Dendritic cell treated with granulocyte-macrophage colony-stimulating factor and Interleukin-4, amounts not matched to agents 40 ng/mL and 50 ng/mL, for 4 days (primary cell): ENCODE data around the gene POLR2H.

Experiments used
- H3K27ac Mint-ChIP-seq: one replicate; pipeline ENCODE4 v1.8.0; 2022; ENCODE audit warnings: mild to moderate bottlenecking, mixed read lengths
- H3K27me3 Mint-ChIP-seq: one replicate; pipeline ENCODE4 v1.8.0; 2022; ENCODE audit warnings: mild to moderate bottlenecking, mixed read lengths
- H3K36me3 Mint-ChIP-seq: one replicate; pipeline ENCODE4 v1.8.0; 2022; ENCODE audit warnings: low read depth, mixed read lengths
- H3K4me1 Mint-ChIP-seq: one replicate; pipeline ENCODE4 v1.8.0; 2022; ENCODE audit warnings: low read depth, mixed read lengths
- H3K4me3 Mint-ChIP-seq: one replicate; pipeline ENCODE4 v1.8.0; 2022; ENCODE audit warnings: mild to moderate bottlenecking, moderate library complexity, mixed read lengths
- H3K9me3 Mint-ChIP-seq: one replicate; pipeline ENCODE4 v1.8.0; 2022; ENCODE audit warnings: mixed read lengths
- intact Hi-C: fragments of 100-400 bp; cut with micrococcal nuclease; formaldehyde crosslinking; loops from one replicate; pipeline ENCODE4 v1.15.0; 2022

Gene POLR2H

GRCh38 chr3:184388164-184388935 is 26.8 kb downstream of the POLR2H start:
- H3K4me3 Mint-ChIP-seq, result no peak overlapping the region
- intact Hi-C loops, result no loop called here
- H3K27ac Mint-ChIP-seq, result no peak overlapping the region
- H3K4me1 Mint-ChIP-seq, result peaks cover 11% of the 10 kb centered on the region
- no peaks in the 10 kb centered on the region for H3K36me3 Mint-ChIP-seq
- peaks cover 61% of the 10 kb centered on the region for H3K27me3 Mint-ChIP-seq
- no peaks in the 10 kb centered on the region for H3K9me3 Mint-ChIP-seq

- no peaks in the 10 kb centered on the region for H3K9me3 Mint-ChIP-seq
- no peaks in the 10 kb centered on the region for H3K36me3 Mint-ChIP-seq
- H3K27me3 Mint-ChIP-seq, result peaks cover 58% of the 10 kb centered on the region
- H3K27ac Mint-ChIP-seq, result no peak overlapping the region
- intact Hi-C loops, result no loop called here
- peaks cover 11% of the 10 kb centered on the region for H3K4me1 Mint-ChIP-seq
- no peak overlapping the region for H3K4me3 Mint-ChIP-seq
Measured at GRCh38 chr3:184388936-184389230, 27.4 kb downstream of the POLR2H start.

GRCh38 chr3:184389384-184389783 is 27.9 kb downstream of the POLR2H start:
- peaks cover 55% of the 10 kb centered on the region for H3K27me3 Mint-ChIP-seq
- peaks cover 7% of the 10 kb centered on the region for H3K4me1 Mint-ChIP-seq

GRCh38 chr3:184389935-184390528 is 28.5 kb downstream of the POLR2H start:
- Mint-ChIP-seq H3K4me1 (peaks cover 6% of the 10 kb centered on the region), H3K4me3 (no peak overlapping the region), H3K27me3 (peaks cover 51% of the 10 kb centered on the region), H3K36me3 (no peaks in the 10 kb centered on the region), H3K27ac (no peak overlapping the region), H3K9me3 (no peaks in the 10 kb centered on the region)
- intact Hi-C loops, result no loop called here

More at GRCh38 chr3:184389384-184389783, 27.9 kb downstream of the POLR2H start:
- Mint-ChIP-seq H3K27ac (no peak overlapping the region), H3K4me3 (no peak overlapping the region), H3K9me3 (no peaks in the 10 kb centered on the region), H3K36me3 (no peaks in the 10 kb centered on the region)
- intact Hi-C loops, result no loop called here

- Mint-ChIP-seq H3K9me3 (no peaks in the 10 kb centered on the region), H3K4me1 (peaks cover 6% of the 10 kb centered on the region), H3K27me3 (peaks cover 50% of the 10 kb centered on the region), H3K27ac (no peak overlapping the region), H3K36me3 (no peaks in the 10 kb centered on the region), H3K4me3 (no peak overlapping the region)
- intact Hi-C loops, result no loop called here
Measured at GRCh38 chr3:184391266-184391665, 29.8 kb downstream of the POLR2H start.

- no peak overlapping the region for H3K27ac Mint-ChIP-seq
- intact Hi-C loops, result no loop called here
- H3K4me3 Mint-ChIP-seq, result no peak overlapping the region
- H3K9me3 Mint-ChIP-seq, result no peaks in the 10 kb centered on the region
- H3K4me1 Mint-ChIP-seq, result no peaks in the 10 kb centered on the region
- H3K27me3 Mint-ChIP-seq, result peaks cover 39% of the 10 kb centered on the region
- H3K36me3 Mint-ChIP-seq, result no peaks in the 10 kb centered on the region
Measured at GRCh38 chr3:184395320-184395660, 33.8 kb downstream of the POLR2H start.

GRCh38 chr3:184399410-184399809 is 37.9 kb downstream of the POLR2H start:
- H3K27ac Mint-ChIP-seq, result no peak overlapping the region
- intact Hi-C loops, result no loop called here
- H3K36me3 Mint-ChIP-seq, result no peaks in the 10 kb centered on the region
- peaks cover 60% of the 10 kb centered on the region for H3K27me3 Mint-ChIP-seq
- no peaks in the 10 kb centered on the region for H3K9me3 Mint-ChIP-seq
- no peaks in the 10 kb centered on the region for H3K4me1 Mint-ChIP-seq
- H3K4me3 Mint-ChIP-seq, result no peak overlapping the region

- H3K9me3 Mint-ChIP-seq, result no peaks in the 10 kb centered on the region
- H3K4me1 Mint-ChIP-seq, result peaks cover 46% of the 10 kb centered on the region
- no peaks in the 10 kb centered on the region for H3K36me3 Mint-ChIP-seq
- H3K4me3 Mint-ChIP-seq, result no peak overlapping the region
- H3K27me3 Mint-ChIP-seq, result peaks cover 39% of the 10 kb centered on the region
- intact Hi-C loops, result loop anchor here (10.0 kb wide), 1 partner anchor 379 kb away; no protein-coding TSS in a partner anchor
- no peak overlapping the region for H3K27ac Mint-ChIP-seq
Measured at GRCh38 chr3:184405075-184406030, 43.8 kb downstream of the POLR2H start.

GRCh38 chr3:184409331-184409926 is 47.9 kb downstream of the POLR2H start:
- Mint-ChIP-seq H3K27me3 (peaks cover 14% of the 10 kb centered on the region), H3K4me1 (peaks cover 46% of the 10 kb centered on the region), H3K4me3 (no peak overlapping the region), H3K27ac (peak overlapping the region; percentile 3), H3K36me3 (no peaks in the 10 kb centered on the region), H3K9me3 (no peaks in the 10 kb centered on the region)
- intact Hi-C loops, result loop anchor here (10.0 kb wide), 1 partner anchor 375 kb away; no protein-coding TSS in a partner anchor

- no peaks in the 10 kb centered on the region for H3K36me3 Mint-ChIP-seq
Measured at GRCh38 chr3:184409946-184410500, 48.5 kb downstream of the POLR2H start.

GRCh38 chr3:184414418-184415202 is 53.1 kb downstream of the POLR2H start:
- Mint-ChIP-seq H3K9me3 (no peaks in the 10 kb centered on the region), H3K27me3 (peaks cover 4% of the 10 kb centered on the region), H3K27ac (no peak overlapping the region), H3K36me3 (no peaks in the 10 kb centered on the region), H3K4me3 (no peak overlapping the region), H3K4me1 (peaks cover 4% of the 10 kb centered on the region)
- intact Hi-C loops, result loop anchor here (5.0 kb wide), 1 partner anchor 42 kb away; no protein-coding TSS in a partner anchor

More at GRCh38 chr3:184409946-184410500, 48.5 kb downstream of the POLR2H start:
- no peak overlapping the region for H3K4me3 Mint-ChIP-seq
- peaks cover 45% of the 10 kb centered on the region for H3K4me1 Mint-ChIP-seq
- H3K27ac Mint-ChIP-seq, result peak overlapping the region; percentile 3
- H3K9me3 Mint-ChIP-seq, result no peaks in the 10 kb centered on the region
- intact Hi-C loops, result loop anchor here (10.0 kb wide), 1 partner anchor 375 kb away; no protein-coding TSS in a partner anchor
- H3K27me3 Mint-ChIP-seq, result peaks cover 11% of the 10 kb centered on the region

GRCh38 chr3:184415203-184415490 is 53.6 kb downstream of the POLR2H start:
- H3K27me3 Mint-ChIP-seq, result peaks cover 4% of the 10 kb centered on the region
- no peaks in the 10 kb centered on the region for H3K36me3 Mint-ChIP-seq
- H3K9me3 Mint-ChIP-seq, result no peaks in the 10 kb centered on the region
- no peaks in the 10 kb centered on the region for H3K4me1 Mint-ChIP-seq
- no peak overlapping the region for H3K4me3 Mint-ChIP-seq
- intact Hi-C loops, result loop anchor here (5.0 kb wide), 1 partner anchor 43 kb away; no protein-coding TSS in a partner anchor
- no peak overlapping the region for H3K27ac Mint-ChIP-seq
